GM12878 (cell line): ENCODE data around the gene C1QB. TPM values are rescaled to one million over a fixed set of nuclear protein-coding genes. Genes with fewer than 3 reads are reported as not detected.

Experiments
- ATAC-seq: fragments of 200-7000 bp; cut with Tn5 transposase; 3 replicates; pipeline ENCODE4 v1.9.1; 2020; ENCODE audit warnings: mild to moderate bottlenecking, moderate library complexity
- BruUV-seq: library from RNA; stranded (reverse); fragments of 400-500 nt; replicated peaks from 2 replicates; lab custom pipeline; 2021; lab: Mats Ljungman, UMichigan
- CTCF ChIA-PET: fragments of 300-600 bp; sonication (Branson Sonifier 250); formaldehyde crosslinking; extraction: SDS; loops from one replicate; lab custom pipeline; 2021; ENCODE audit warnings: inconsistent platforms; lab: Yijun Ruan, JAX
- POLR2A ChIA-PET: fragments of 350-600 bp; formaldehyde crosslinking; extraction: SDS; loops from one replicate; lab custom pipeline; 2021; ENCODE audit warnings: inconsistent platforms; lab: Charles Lee
- RAD21 ChIA-PET: fragments of 300-600 bp; sonication (Branson Sonifier 250); formaldehyde crosslinking; loops from one replicate; lab custom pipeline; 2023; ENCODE audit warnings: antibody characterized with exemption; ENCODE audit not compliant: unreplicated experiment; lab: Charles Lee
- SMC1A ChIA-PET: fragments of 300-600 bp; sonication (Branson Sonifier 250); formaldehyde crosslinking; loops from one replicate; lab custom pipeline; 2023; ENCODE audit not compliant: unreplicated experiment, uncharacterized antibody; lab: Charles Lee
- DNase-seq: peaks from one replicate; pipeline ENCODE4 v3.0.0-alpha.2; 2011; ENCODE audit warnings: low read depth, low spot score
- FAIRE-seq: peaks from 3 replicates; lab custom pipeline; 2011; peaks lifted over from hg19 to GRCh38; lab: Jason Lieb, UNC
- H2AFZ ChIP-seq: 2 replicates; pipeline ENCODE4 v1.6.0; 2011; ENCODE audit warnings: low read depth, low read length, control low read depth; ENCODE audit not compliant: control insufficient read depth
- H3K27ac ChIP-seq: 2 replicates; pipeline ENCODE4 v1.5.1; 2011; ENCODE audit warnings: control low read depth; ENCODE audit not compliant: control insufficient read depth, insufficient read depth
- H3K27me3 ChIP-seq, 2 experiments: replicated peaks in 1 of 2; 2 replicates each; pipeline versions ENCODE4 v1.6.0 to v1.6.1; 2011; ENCODE audit warnings: low read length in 1 of 2; ENCODE audit not compliant: control insufficient read depth in 2 of 2, insufficient read depth in 2 of 2
- H3K36me3 ChIP-seq, 2 experiments: 2 replicates each; pipeline ENCODE4 v1.5.1; 2011; ENCODE audit warnings: low read length in 1 of 2; ENCODE audit not compliant: control insufficient read depth in 2 of 2, insufficient read depth in 2 of 2
- H3K4me1 ChIP-seq: 2 replicates; pipeline ENCODE4 v1.6.1; 2011; ENCODE audit warnings: mild to moderate bottlenecking, low read length, moderate library complexity, mixed read lengths; ENCODE audit not compliant: control insufficient read depth, insufficient read depth
- H3K4me2 ChIP-seq: 2 replicates; pipeline ENCODE4 v1.6.0; 2011; ENCODE audit warnings: control low read depth; ENCODE audit not compliant: control insufficient read depth, insufficient read depth
- H3K4me3 ChIP-seq: fragments of 200-600 bp; sonication (generic); 2 replicates; pipeline ENCODE4 v1.5.1; 2016
- H3K79me2 ChIP-seq: 2 replicates; pipeline ENCODE4 v1.6.0; 2011; ENCODE audit warnings: low read length; ENCODE audit not compliant: control insufficient read depth, insufficient read depth
- H3K9ac ChIP-seq: 2 replicates; pipeline ENCODE4 v1.8.0; 2011; ENCODE audit warnings: low read length, control low read depth, mixed read lengths; ENCODE audit not compliant: control insufficient read depth, insufficient read depth
- H3K9me3 ChIP-seq: replicated peaks from 3 replicates; pipeline ENCODE4 v1.5.1; 2011; ENCODE audit warnings: mild to moderate bottlenecking, low read length; ENCODE audit not compliant: control insufficient read depth, insufficient read depth
- H4K20me1 ChIP-seq: 2 replicates; pipeline ENCODE4 v1.6.0; 2011; ENCODE audit not compliant: control insufficient read depth, insufficient read depth
- FOXK2 ChIP-seq: fragments of 450-650 bp; IDR thresholded peaks from 2 replicates; pipeline ENCODE4 v1.6.1; 2017; ENCODE audit warnings: mild to moderate bottlenecking, moderate library complexity
- HCFC1 ChIP-seq: fragments of 150-350 bp; IDR thresholded peaks from 2 replicates; pipeline ENCODE4 v1.6.1; 2014; ENCODE audit warnings: low read length
- HDAC6 ChIP-seq: fragments of 200-600 bp; sonication (generic); IDR thresholded peaks from one replicate; pipeline ENCODE4 v1.8.0; 2017; ENCODE audit warnings: antibody characterized with exemption; ENCODE audit not compliant: unreplicated experiment
- NR2C2 ChIP-seq: IDR thresholded peaks from 2 replicates; pipeline ENCODE4 v1.6.1; 2011; ENCODE audit warnings: borderline replicate concordance, low read depth; ENCODE audit not compliant: control insufficient read depth, insufficient read length
- PKNOX1 ChIP-seq: fragments of 450-650 bp; IDR thresholded peaks from 2 replicates; pipeline ENCODE4 v1.6.1; 2016; ENCODE audit warnings: mild to moderate bottlenecking
- POLR2AphosphoS5 ChIP-seq: IDR thresholded peaks from 2 replicates; pipeline ENCODE4 v1.6.1; 2011; ENCODE audit warnings: mild to moderate bottlenecking, low read length, inconsistent platforms
- TAF1 ChIP-seq: IDR thresholded peaks from 2 replicates; pipeline ENCODE4 v1.6.1; 2011; ENCODE audit warnings: mild to moderate bottlenecking, low read depth, low read length, borderline replicate concordance
- WGBS: methylation state at CpG from one replicate; pipeline ENCODE4 v1.1.6; 2016; ENCODE audit warnings: low lambda C conversion rate; ENCODE audit not compliant: insufficient replicate concordance, insufficient coverage; ENCODE audit errors: missing lambda C conversion rate; 5-methylcytosine and 5-hydroxymethylcytosine counted together
- in situ Hi-C: fragments of 300-500 bp; cut with MboI; formaldehyde crosslinking; loops from 9 replicates; pipeline ENCODE4 v1.14.3; 2018; ENCODE audit warnings: mixed read lengths
- intact Hi-C: fragments of 100-400 bp; cut with micrococcal nuclease; formaldehyde crosslinking; loops from one replicate; pipeline ENCODE4 v1.14.2; 2022; ENCODE audit not compliant: unreplicated experiment
- polyA plus RNA-seq, 11 experiments: library from polyadenylated mRNA; depleted of rRNA in 4 of 11; unstranded in 6 of 11; stranded (reverse) in 5 of 11; fragments of >200 nt; fragmentation: Nextera tagmentation in 4 of 11; fragmentation: Illumina TruSeq in 1 of 11; extraction: Ambion mirVana in 4 of 11; extraction: Trizol in 1 of 11; gene quantifications; 1 replicate in 1 of 11; 2 replicates in 10 of 11; pipeline versions ENCODE4 v1.2.1 to v1.2.3, GENCODE V29; 2011 to 2016; ENCODE audit warnings: inconsistent platforms in 2 of 11, missing spikeins in 2 of 11, low read depth in 1 of 11
- total RNA-seq, 4 experiments: library from RNA; depleted of rRNA in 3 of 4; stranded (reverse); fragments of >200 nt in 3 of 4; fragmentation: Illumina TruSeq in 1 of 4; extraction: Trizol in 1 of 4; gene quantifications; 2 replicates each; pipeline versions ENCODE4 v1.2.1 to v1.2.3, GENCODE V29; 2013 to 2021
- TF ChIP-seq, protein P1 (sequence below): IDR thresholded peaks from 2 replicates; pipeline ENCODE4 v1.6.1; 2011; ENCODE audit warnings: borderline replicate concordance, low read depth, mild to moderate bottlenecking, moderate library complexity, low read length; ENCODE audit not compliant: insufficient read depth, poor library complexity, severe bottlenecking

Gene C1QB
- total and polyA plus RNA-seq, 10 of the 15 experiments (the other 5 are each of a cell fraction or from before 2014, with no cell fraction given), result 0.62 TPM; not detected in 9

- Histone ChIP-seq H3K27me3 (peaks cover 0 to 3% of the 10 kb centered on the region in 2 experiments; a peak in 3 of 4 replicates), H3K9ac (no peak overlapping the region), H3K9me3 (no peaks in the 10 kb centered on the region), H4K20me1 (no peaks in the 10 kb centered on the region; the same call in 1 of the 2 replicates), H3K4me3 (no peak overlapping the region), H2AFZ (no peak overlapping the region), H3K36me3 (no peaks in the 10 kb centered on the region), H3K4me1 (no peaks in the 10 kb centered on the region), H3K27ac (no peak overlapping the region), H3K4me2 (no peak overlapping the region), H3K79me2 (no peaks in the 10 kb centered on the region)
- in situ Hi-C loops (no loop called here), intact Hi-C loops (no loop called here)
- 47% methylated on average over 16 of the region's 16 CpGs for WGBS
- CTCF ChIA-PET, result no interaction called here
- POLR2A ChIA-PET, result no interaction called here
- DNase-seq (no peak), FAIRE-seq (no peak), ATAC-seq (no peak)
- RAD21 ChIA-PET, result no interaction called here
- SMC1A ChIA-PET, result no interaction called here
- BruUV-seq, result no TSS peak
- TF ChIP-seq, protein P1, sequence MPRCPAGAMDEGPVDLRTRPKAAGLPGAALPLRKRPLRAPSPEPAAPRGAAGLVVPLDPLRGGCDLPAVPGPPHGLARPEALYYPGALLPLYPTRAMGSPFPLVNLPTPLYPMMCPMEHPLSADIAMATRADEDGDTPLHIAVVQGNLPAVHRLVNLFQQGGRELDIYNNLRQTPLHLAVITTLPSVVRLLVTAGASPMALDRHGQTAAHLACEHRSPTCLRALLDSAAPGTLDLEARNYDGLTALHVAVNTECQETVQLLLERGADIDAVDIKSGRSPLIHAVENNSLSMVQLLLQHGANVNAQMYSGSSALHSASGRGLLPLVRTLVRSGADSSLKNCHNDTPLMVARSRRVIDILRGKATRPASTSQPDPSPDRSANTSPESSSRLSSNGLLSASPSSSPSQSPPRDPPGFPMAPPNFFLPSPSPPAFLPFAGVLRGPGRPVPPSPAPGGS, result no peak
- TF ChIP-seq HCFC1 (no peak), FOXK2 (no peak), POLR2AphosphoS5 (no peak), PKNOX1 (no peak), NR2C2 (no peak), TAF1 (no peak), HDAC6 (no peak)
Measured at GRCh38 chr1:22618056-22618455, 35.0 kb upstream of the C1QB start.
